ENCODE data around the gene NWD2.

DNA sequence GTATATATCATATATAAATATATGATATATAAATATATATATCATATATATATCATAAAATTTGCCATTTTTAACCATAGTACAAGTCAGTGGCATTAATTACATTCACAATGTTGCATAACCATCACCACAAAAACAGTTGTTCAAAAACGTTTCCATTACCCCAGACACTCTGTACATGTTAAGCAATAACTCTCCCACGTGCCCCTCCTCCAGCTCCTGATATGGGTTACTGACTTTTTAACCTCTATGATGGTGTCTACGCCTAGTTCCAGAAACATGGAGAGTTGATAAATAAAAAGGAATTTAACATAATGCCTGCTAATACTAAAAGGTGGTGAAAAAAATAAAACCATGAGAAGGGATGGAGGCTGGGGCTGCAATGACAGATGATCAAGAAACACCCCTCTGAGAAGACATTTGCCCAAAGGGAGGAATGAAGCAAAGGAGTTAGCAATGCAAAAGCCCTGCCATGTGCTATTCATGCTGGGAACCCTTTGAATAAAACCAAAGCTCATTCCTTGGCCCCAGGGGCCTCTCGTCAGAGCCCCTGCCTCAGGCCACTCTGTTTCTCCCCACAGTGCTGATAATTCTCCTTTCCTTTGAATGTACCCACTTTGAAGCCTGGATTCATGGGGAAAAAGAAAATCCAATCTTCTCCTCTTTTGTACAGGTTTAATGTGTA lies 144.3 kb downstream of the NWD2 start:
- no peak for TF ChIP-seq EZH2 (IDR thresholded peaks at IDR 0.05; ENCODE audit: low read length)
- TF ChIP-seq, protein P1, sequence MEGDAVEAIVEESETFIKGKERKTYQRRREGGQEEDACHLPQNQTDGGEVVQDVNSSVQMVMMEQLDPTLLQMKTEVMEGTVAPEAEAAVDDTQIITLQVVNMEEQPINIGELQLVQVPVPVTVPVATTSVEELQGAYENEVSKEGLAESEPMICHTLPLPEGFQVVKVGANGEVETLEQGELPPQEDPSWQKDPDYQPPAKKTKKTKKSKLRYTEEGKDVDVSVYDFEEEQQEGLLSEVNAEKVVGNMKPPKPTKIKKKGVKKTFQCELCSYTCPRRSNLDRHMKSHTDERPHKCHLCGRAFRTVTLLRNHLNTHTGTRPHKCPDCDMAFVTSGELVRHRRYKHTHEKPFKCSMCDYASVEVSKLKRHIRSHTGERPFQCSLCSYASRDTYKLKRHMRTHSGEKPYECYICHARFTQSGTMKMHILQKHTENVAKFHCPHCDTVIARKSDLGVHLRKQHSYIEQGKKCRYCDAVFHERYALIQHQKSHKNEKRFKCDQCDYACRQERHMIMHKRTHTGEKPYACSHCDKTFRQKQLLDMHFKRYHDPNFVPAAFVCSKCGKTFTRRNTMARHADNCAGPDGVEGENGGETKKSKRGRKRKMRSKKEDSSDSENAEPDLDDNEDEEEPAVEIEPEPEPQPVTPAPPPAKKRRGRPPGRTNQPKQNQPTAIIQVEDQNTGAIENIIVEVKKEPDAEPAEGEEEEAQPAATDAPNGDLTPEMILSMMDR (optimal IDR thresholded peaks at IDR 0.05 in 1 of 3, IDR thresholded peaks at IDR 0.05 in 1 of 3, conservative IDR thresholded peaks at IDR 0.05 in 1 of 3; ENCODE audit: extremely low read depth in 1 of 3, insufficient read depth in 2 of 3, low read length in 3 of 3): no peak

Data from keratinocyte (primary cell).